Uterus (tissue), 4 donors: ENCODE results near the gene CELF4. TPM values are rescaled to one million over a fixed set of nuclear protein-coding genes. Genes with fewer than 3 reads are reported as not detected.

ENCODE experiments used
- DNase-seq, 2 donors: peaks; one replicate each; pipeline ENCODE4 v3.0.0-alpha.2; 2019 to 2020
- H3K27ac ChIP-seq, 2 donors: fragments of 200-600 bp; sonication (generic); 1 replicate in 1 of 2; 2 replicates in 1 of 2; pipeline ENCODE4 v1.5.1; 2016 to 2018
- H3K27me3 ChIP-seq, 2 donors: fragments of 200-600 bp; sonication (generic); one replicate each; pipeline ENCODE4 v1.5.1; 2018 to 2019; ENCODE audit warnings: control low read depth in 1 of 2
- H3K36me3 ChIP-seq, 2 donors: fragments of 200-600 bp; sonication (generic); one replicate each; pipeline ENCODE4 v1.5.1; 2019; ENCODE audit warnings: control low read depth in 1 of 2
- H3K4me1 ChIP-seq, 2 donors: fragments of 200-600 bp; sonication (generic); one replicate each; pipeline ENCODE4 v1.5.1; 2018 to 2019; ENCODE audit warnings: control low read depth in 1 of 2
- H3K4me3 ChIP-seq, 2 donors: fragments of 200-600 bp; sonication (generic); 1 replicate in 1 of 2; 2 replicates in 1 of 2; pipeline ENCODE4 v1.5.1; 2018 to 2019; ENCODE audit warnings: mild to moderate bottlenecking in 1 of 2
- H3K9me3 ChIP-seq, 2 donors: fragments of 200-600 bp; sonication (generic); one replicate each; pipeline ENCODE4 v1.5.1; 2019; ENCODE audit warnings: control low read depth in 1 of 2
- CTCF ChIP-seq, 4 experiments: fragments of 200-600 bp in 2 of 4; fragments of 450-650 bp in 2 of 4; sonication (generic) in 2 of 4; IDR thresholded peaks; one replicate each; pipeline ENCODE4 v1.5.1; 2016 to 2019; ENCODE audit warnings: antibody characterized with exemption in 4 of 4, mild to moderate bottlenecking in 2 of 4, moderate library complexity in 1 of 4
- POLR2A ChIP-seq, 2 donors: fragments of 450-650 bp; IDR thresholded peaks; one replicate each; pipeline ENCODE4 v1.6.1; 2016; ENCODE audit warnings: antibody characterized with exemption in 2 of 2, mild to moderate bottlenecking in 1 of 2, moderate library complexity in 1 of 2
- intact Hi-C: fragments of 100-400 bp; cut with DNase I; formaldehyde crosslinking; loops from one replicate; pipeline ENCODE4 v1.15.1; 2023; ENCODE audit warnings: low total_unique reads
- total RNA-seq, 4 donors: library from RNA; depleted of rRNA in 3 of 4; stranded (reverse); fragments of >200 nt in 3 of 4; gene quantifications; one replicate each; pipeline versions ENCODE4 v1.1.0 to v1.2.4, GENCODE V29; 2014 to 2023
- donor health status: DM: yes; HTN: yes; CAD: no.

Gene CELF4
- total RNA-seq, 4 donors from 2014 or later: 0.18 to 1.7 TPM; not detected in 2

GRCh38 chr18:37207343-37207742 lies 358.3 kb downstream of the CELF4 start:
- no peak overlapping the region for H3K4me3 ChIP-seq

GRCh38 chr18:37199741-37200140 lies 365.9 kb downstream of the CELF4 start:
- TF ChIP-seq POLR2A (IDR thresholded peaks at IDR 0.05): no peak
- TF ChIP-seq CTCF (IDR thresholded peaks at IDR 0.05): no peak
- intact Hi-C loops: no loop called here
- Histone ChIP-seq H3K4me3 (no peak overlapping the region), H3K36me3 (no peaks in the 10 kb centered on the region), H3K9me3 (peaks cover 0 to 15% of the 10 kb centered on the region in 2 donors), H3K27me3 (no peaks in the 10 kb centered on the region), H3K4me1 (no peaks in the 10 kb centered on the region), H3K27ac (no peak overlapping the region)
- DNase-seq: no peak

More at GRCh38 chr18:37207343-37207742, 358.3 kb downstream of the CELF4 start:
- Histone ChIP-seq H3K27me3 (no peaks in the 10 kb centered on the region), H3K36me3 (no peaks in the 10 kb centered on the region), H3K4me1 (no peaks in the 10 kb centered on the region), H3K27ac (no peak overlapping the region), H3K9me3 (peaks cover 0 to 15% of the 10 kb centered on the region in 2 donors)
- intact Hi-C loops: no loop called here
- no peak for DNase-seq
- TF ChIP-seq POLR2A (IDR thresholded peaks at IDR 0.05) (no peak), CTCF (IDR thresholded peaks at IDR 0.05) (no peak)
